Thyroid gland (tissue), 4 donors: ENCODE data around the gene EXOC7.

ENCODE experiments used
- POLR2A ChIP-seq, 2 donors: fragments of 450-650 bp; IDR thresholded peaks; one replicate each; pipeline ENCODE4 v1.6.1; 2017; ENCODE audit warnings: antibody characterized with exemption in 2 of 2, mild to moderate bottlenecking in 2 of 2, moderate library complexity in 1 of 2
- TF ChIP-seq, protein P1 (sequence below), 6 experiments: fragments of 200-600 bp in 3 of 6; fragments of 450-650 bp in 3 of 6; sonication (generic) in 3 of 6; IDR thresholded peaks; one replicate each; pipeline ENCODE4 v1.5.1; 2016 to 2019; ENCODE audit warnings: antibody characterized with exemption in 6 of 6, mild to moderate bottlenecking in 2 of 6, inconsistent platforms in 1 of 6, moderate library complexity in 1 of 6

DNA sequence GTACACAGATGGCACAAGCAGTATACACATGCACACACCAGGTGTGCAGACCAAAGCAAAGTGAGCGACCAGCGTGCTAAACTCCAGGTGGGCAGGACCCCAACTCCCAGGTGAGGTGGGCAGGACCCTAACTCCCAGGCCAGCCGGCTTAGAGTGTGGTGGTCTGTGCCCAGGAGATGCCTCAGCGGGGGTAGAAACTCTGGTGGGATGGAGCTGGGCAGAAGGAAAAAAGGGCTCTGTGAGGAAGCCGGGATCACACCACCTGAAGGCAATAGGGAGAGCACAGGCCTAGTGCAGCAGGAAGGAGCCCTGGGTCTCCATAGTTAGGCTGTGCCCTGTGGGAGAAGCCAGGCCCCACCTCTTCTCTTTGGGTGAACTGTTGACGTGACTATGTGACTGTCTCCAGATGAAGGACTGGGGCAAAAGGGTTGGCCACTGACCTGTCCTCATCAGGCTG lies 39.0 kb upstream of the EXOC7 start:
- TF ChIP-seq, protein P1, sequence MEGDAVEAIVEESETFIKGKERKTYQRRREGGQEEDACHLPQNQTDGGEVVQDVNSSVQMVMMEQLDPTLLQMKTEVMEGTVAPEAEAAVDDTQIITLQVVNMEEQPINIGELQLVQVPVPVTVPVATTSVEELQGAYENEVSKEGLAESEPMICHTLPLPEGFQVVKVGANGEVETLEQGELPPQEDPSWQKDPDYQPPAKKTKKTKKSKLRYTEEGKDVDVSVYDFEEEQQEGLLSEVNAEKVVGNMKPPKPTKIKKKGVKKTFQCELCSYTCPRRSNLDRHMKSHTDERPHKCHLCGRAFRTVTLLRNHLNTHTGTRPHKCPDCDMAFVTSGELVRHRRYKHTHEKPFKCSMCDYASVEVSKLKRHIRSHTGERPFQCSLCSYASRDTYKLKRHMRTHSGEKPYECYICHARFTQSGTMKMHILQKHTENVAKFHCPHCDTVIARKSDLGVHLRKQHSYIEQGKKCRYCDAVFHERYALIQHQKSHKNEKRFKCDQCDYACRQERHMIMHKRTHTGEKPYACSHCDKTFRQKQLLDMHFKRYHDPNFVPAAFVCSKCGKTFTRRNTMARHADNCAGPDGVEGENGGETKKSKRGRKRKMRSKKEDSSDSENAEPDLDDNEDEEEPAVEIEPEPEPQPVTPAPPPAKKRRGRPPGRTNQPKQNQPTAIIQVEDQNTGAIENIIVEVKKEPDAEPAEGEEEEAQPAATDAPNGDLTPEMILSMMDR (IDR thresholded peaks at IDR 0.05) = no peak
- no peak for TF ChIP-seq POLR2A (IDR thresholded peaks at IDR 0.05)
